Measurements from ENCODE around the gene RNF123.
A peak's percentile ranks its signal among the peaks of the same experiment; 100 is the strongest.

The RNF123 gene

GRCh38 chr3:49705390-49705960, 16.1 kb downstream of the RNF123 start:
- DNase-seq: no peak

GRCh38 chr3:49706456-49707112, 17.2 kb downstream of the RNF123 start:
- no peak for DNase-seq

- no peak for DNase-seq
Measured at GRCh38 chr3:49707113-49707480, 17.7 kb downstream of the RNF123 start.

GRCh38 chr3:49709852-49710251, 20.5 kb downstream of the RNF123 start:
- DNase-seq: no peak

GRCh38 chr3:49711489-49711888, 22.1 kb downstream of the RNF123 start:
- DNase-seq: no peak

- no peak for DNase-seq
Measured at GRCh38 chr3:49712166-49712565, 22.8 kb downstream of the RNF123 start.

- no peak for DNase-seq
Measured at GRCh38 chr3:49712631-49713317, 23.4 kb downstream of the RNF123 start.

GRCh38 chr3:49713336-49714105, 24.2 kb downstream of the RNF123 start:
- no peak for DNase-seq

GRCh38 chr3:49714728-49715550, 25.6 kb downstream of the RNF123 start:
- no peak for DNase-seq

- DNase-seq: no peak
Measured at GRCh38 chr3:49715611-49716121, 26.3 kb downstream of the RNF123 start.

- no peak for DNase-seq
Measured at GRCh38 chr3:49716169-49716568, 26.8 kb downstream of the RNF123 start.

- DNase-seq: no peak
Measured at GRCh38 chr3:49716691-49717210, 27.4 kb downstream of the RNF123 start.

GRCh38 chr3:49717211-49717958, 28.0 kb downstream of the RNF123 start:
- DNase-seq: no peak

- DNase-seq: no peak
Measured at GRCh38 chr3:49717959-49718857, 28.9 kb downstream of the RNF123 start.

GRCh38 chr3:49718858-49719213, 29.5 kb downstream of the RNF123 start:
- DNase-seq: no peak

GRCh38 chr3:49719214-49719884, 30.0 kb downstream of the RNF123 start, which contains the start of gene AMIGO3:
Gene AMIGO3 (minus strand): TSS chr3:49719684. CDS start chr3:49719465, 219 bp downstream.
- peak; percentile 92 for DNase-seq

GRCh38 chr3:49720855-49721595, 31.7 kb downstream of the RNF123 start:
- DNase-seq: no peak

GRCh38 chr3:49721596-49721895, 32.2 kb downstream of the RNF123 start:
- no peak for DNase-seq
